Germinal center (tissue), 1 donor: ENCODE results near the gene FGFR3.

Experiments used
- DNase-seq: peaks from one replicate; pipeline ENCODE4 v3.0.0; 2012; ENCODE audit warnings: mixed read lengths, low spot score

FGFR3 gene

DNA sequence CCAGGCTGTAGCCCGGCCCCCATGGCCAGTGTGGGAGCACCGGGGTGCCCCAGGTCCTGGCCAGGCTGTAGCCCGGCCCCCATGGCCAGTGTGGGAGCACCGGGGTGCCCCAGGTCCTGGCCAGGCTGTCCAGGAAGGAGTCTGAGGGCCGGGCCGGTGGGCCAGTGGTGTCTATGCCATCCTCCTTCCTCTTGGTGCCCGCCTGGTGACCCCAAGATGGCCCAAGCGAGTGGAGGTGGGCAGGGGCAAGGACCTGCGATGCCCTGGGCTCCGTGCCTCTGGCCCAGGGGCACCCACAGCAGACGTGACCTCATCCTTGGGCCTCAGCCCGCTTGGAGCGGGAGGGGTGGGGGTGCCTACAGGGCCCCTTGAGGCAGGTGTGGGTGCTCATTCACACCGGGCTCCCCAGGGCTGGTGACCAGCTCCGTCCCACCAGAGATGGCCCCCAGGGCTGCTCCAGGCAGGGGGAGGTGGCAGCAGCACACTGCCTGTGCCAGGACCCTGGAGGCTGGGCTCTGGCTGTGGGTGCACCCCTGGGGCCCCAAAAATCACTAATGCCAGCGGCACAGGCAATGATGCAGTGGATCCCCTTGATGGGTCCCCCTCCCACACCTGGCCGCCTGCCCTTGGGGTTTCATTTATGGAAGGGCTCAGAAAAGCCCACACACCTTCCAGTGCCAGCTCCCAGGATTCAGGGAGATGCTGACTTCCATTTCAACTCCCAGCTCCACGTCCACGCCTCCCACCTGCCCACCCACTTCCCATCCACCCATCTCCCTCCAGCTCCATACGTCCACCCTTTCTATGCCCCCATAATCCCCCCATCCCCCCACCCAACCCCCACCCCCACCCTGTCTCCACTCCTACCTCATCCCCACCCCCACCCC, 36.0 kb upstream of the FGFR3 start:
- DNase-seq = no peak

DNA sequence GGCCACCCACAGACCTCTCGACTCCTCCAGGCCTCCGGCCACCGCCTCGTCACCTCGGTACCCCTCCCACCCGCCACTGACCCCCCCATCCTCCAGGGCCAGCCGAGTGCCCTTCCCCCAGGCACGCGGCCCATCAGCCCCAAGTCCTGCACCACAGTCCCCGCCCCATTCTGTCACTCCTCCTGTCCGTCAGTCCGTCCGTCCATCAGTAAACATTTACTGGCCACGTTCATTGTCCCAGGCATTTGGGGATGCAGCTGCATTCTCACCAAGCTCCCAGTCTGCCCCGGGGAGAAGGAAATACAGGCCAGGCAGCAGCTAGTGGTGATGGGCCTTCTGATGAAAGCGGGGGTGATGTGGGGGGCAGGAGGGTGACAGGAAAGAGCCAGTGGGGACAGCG, 35.3 kb upstream of the FGFR3 start:
- no peak for DNase-seq

DNA sequence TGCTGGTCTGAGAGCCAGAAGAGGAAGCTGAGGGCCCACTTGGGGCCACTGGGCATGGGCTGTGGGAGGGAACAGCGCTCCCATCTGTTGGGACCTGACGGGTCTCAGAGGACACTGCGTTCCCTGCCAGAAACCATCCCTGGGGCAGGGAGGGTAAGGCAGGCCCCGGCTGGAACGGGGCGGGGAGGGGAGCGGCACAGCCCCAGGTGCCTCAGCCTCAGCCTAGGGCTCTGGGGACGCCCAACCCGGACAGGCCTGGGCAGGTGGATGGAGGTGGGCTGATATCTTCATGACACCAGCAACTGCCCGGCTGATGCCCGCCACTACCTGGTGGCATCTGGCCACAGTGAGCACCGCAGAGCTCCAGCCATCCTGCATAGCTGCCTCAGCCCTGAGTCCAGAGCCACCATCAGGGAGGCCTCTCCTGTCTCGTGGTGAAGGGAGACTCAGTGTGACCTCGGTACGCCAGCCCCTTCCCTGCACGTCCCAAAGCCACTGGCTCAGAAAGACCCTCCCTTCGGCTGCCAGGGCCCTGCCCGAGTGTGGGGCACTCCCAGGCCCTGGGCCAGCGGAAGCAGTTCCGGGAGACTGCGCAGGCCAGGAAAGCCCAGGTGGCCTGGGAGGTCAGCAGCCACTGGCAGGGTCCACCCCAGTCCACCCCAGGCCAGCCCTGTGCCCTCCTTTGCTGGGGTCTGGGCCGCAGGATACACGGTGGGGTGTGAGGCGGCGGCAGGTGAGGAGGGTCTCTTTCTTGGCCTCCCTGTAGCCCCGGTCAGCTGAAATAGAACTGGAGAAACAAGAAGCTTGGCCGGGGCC, 34.6 kb upstream of the FGFR3 start:
- no peak for DNase-seq

DNA sequence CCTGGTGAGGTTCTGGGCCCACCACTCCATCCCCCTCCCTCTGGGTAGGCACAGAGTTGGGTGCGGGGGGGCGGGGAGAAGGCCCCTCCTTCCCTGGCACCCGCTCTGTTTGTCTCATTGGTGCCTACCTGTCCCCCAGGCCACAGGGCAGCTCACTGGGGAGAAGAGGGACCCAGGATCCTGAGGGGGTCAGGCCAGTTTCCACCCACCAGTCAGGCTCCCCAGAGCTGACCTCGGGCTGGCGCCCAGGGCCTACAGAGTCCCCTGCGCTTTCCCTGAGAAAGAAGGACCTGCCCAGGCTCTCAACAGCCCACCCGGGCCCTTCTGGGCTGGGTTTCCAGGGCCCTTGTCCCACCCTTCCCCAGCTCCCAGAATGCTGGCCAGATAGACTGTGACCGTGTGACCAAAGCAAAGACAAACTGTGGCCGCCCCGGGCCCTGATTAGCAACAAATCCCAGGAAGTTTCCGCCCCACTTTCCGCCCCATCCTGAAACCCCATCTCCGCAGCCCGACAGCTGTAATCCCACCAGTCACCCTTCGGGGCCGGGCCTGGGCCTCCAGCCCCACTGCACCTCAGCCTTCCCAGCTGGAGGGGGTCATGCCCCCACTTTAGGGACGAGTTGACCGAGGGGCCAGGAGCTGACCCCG, 33.8 kb upstream of the FGFR3 start:
- no peak for DNase-seq

DNA sequence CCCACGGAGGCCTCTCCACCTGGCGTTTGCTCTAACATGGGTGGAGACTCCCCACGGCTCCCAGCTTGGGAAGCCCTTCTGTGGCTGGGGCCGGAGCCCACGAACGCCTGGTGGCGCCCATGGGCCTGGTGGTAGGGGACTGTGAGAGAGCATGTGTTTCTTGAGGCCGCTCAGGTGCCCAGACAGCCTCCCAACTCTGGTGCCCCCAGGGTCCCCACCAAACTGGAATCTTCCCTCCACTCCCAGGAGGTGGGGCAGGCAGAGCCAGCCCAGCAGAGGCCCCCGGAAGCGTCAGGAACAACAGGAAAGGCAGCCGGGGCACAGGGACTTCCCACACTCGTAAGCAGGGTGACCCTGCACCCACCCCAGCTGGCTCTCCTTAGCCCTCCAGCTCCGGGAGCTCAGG, 33.3 kb upstream of the FGFR3 start:
- DNase-seq = no peak

DNA sequence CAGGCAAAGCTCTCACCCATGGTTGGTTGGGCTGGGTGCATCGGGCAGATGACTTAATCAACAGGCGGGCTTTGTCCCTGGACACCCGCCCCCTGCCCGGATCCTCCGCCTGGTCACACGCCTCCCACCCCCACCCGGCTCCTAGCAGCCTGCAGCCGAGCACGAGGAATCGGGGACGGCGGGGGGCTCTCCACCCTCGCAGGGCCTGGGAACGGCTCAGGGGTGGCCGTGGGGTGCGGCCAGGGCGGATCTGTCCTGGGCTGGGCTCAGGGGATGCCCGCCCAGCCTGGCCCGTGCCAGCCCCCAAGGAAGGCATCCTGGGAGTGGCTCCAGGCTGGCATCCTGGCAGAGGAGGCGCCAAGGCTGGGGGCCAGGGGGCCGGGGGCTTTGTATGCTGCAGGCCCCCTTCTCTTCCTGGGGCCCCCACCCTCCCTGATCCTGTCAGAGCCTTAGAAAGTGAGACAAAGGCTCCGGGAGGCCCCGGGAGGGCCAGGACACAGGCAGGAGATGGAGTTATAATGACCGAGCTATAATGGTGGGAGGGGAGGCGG, 32.5 kb upstream of the FGFR3 start:
- no peak for DNase-seq

DNA sequence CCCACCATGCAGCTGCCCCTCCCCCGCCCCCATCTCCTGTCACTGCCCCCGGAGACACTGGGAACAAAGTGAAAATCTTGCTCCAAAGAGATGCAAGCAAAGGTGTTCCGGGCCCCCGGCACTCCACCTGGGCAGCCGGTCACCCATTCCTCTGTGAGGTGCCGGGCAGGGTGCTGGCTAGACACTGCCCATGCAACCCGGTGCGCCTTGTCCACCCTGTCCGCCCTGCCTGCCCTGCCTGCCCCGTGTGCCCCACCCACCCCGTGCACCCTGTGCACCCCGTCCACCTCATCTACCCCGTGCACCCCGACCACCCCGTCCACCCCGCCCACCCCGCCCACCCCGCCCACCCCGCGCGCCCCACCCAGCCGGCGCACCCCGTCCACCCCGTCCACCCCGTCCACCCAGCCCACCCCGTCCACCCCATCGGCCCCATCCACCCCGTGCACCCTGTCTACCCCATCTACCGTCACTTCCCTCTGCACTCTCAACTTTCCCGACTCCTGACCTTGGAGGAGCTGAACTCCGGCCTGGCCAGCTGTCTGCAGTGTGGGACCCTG, 31.9 kb upstream of the FGFR3 start:
- no peak for DNase-seq

DNA sequence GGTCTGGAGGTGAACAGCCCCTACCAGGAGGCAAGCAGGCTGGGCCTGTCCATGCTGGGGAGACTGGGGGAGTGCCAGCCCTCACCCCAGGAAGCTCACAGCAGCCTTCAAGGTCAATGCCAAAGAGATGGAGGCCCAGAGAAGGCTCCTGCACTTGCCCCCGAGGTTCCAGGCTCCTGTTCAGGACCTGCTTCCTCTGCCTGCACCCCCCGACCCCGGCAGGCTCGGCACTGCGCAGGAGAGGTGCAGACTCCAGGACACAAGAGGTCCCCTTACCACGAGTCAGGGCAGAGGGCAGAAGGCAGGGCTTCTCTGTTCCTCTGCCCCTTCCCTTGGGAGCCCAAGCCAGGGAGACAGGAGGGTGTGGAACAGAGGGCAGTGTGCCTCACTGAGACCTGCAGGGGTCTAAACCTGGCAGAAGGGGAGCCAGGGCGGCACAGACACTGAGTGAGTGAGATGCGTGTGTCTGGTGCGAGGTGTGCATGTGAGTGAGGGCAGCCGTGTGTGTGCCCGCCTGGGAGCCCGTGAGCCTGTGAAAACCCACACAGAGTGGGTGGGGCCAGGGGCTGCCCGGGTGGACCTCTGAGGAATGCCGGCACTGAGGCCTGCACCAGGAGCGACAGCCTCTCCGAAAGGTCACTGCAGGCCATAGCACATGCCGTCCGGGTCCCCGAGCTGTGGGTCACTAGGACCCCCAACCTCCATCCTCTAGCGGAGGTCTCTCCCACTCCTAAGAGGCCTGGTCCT, 30.7 kb upstream of the FGFR3 start:
- DNase-seq = no peak

DNA sequence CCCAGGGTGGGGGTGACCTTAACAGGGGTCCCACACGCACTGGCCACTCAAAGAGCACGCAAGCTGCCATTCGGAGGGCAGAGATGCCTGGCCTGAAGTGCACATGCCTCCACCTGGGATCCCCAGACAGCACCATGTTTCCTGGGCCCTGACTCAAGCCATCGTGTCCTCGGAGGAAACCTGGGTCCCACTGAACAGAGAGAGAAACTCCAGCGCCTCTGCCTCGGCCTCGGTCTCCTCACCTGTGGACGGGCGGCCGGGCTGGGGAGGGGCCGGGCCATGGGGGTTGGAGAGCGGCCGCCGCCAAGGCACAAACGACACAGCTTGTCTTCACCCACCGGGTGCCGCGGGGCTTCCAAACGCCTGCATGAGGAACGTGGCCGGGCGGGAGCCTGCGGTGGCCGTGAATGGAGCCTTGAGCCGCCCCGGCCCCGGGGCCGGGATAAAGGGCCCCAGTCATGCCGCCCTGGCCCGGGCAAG, 30.0 kb upstream of the FGFR3 start:
- DNase-seq = no peak

DNA sequence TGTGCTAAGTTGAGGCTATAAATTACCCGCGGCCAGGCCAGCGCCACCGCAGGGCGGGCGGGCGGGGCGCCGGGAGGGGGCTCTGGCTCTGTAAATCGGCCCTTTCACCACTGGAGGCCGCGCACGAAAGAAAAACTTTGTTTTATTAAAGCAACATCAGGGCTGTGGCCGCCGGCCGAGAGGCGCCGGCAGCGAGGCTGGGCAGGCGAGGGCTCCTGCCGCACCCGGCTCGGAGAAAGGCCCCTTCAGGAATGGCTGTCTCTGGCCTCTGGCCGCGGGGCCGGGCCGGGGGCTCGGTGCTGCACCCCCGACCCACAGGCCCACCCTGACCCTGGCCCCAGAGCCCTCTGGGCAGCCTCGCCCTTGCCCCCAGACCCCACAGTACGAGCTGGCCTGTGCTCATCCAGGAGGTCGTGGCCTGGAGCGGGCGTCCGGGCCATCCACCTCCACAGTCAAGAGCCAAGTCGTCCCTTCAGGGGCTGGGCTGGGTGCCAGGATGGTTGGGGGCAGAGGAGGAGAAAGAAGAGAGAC, 29.5 kb upstream of the FGFR3 start:
- peak; percentile 59 for DNase-seq

DNA sequence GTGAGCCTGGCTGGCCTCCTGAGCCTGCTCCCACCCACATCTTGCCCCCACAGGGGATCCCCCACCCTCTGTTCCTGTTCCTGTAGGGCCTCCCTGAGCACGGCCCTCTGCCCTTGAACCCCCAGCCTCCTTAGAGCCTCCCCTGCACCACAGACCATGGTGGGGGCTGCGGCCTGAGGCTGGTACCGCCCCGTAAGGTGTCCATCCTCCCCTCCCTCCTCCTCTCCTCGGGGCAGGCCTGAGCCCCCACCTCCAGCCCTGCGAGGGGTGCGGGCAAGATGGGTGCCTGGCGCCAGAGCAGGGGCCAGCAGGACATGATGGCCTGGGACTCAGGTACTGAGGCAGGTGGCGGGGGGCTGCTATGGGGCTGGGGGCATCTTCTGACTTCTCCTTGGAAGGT, 28.4 kb upstream of the FGFR3 start:
- DNase-seq = no peak

DNA sequence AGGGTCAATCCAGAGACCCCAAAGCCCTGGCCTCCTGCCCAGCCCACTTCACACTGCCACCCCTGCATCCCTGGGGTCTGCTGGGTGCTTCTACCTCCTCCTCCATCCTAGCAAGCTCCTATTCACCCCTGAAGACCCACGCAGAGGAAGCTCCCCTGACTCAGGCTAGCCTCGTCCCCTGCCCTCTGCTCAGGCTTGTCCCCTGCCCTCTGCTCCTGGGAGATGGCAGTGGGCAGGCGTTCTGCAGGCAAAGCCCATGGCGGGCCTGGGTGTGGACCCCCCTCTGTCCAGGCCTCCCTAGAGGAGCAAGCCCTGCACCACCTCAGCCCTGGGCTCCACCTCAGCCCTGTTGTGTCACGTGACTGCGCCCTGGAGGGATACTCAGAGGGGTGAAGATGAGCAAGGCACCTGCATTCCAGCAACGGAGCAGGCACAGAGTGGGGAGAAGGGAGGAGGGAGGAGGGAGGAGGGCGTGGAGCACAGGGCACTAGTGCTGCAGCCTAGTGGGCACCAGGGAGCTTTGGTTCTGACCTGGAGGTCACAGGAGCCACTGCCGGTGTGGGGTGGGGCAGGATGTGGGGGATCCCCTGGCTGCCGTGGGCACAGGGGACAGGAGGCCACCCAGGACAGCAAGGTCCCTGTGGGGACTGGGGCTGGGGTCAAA, 27.6 kb upstream of the FGFR3 start:
- no peak for DNase-seq

DNA sequence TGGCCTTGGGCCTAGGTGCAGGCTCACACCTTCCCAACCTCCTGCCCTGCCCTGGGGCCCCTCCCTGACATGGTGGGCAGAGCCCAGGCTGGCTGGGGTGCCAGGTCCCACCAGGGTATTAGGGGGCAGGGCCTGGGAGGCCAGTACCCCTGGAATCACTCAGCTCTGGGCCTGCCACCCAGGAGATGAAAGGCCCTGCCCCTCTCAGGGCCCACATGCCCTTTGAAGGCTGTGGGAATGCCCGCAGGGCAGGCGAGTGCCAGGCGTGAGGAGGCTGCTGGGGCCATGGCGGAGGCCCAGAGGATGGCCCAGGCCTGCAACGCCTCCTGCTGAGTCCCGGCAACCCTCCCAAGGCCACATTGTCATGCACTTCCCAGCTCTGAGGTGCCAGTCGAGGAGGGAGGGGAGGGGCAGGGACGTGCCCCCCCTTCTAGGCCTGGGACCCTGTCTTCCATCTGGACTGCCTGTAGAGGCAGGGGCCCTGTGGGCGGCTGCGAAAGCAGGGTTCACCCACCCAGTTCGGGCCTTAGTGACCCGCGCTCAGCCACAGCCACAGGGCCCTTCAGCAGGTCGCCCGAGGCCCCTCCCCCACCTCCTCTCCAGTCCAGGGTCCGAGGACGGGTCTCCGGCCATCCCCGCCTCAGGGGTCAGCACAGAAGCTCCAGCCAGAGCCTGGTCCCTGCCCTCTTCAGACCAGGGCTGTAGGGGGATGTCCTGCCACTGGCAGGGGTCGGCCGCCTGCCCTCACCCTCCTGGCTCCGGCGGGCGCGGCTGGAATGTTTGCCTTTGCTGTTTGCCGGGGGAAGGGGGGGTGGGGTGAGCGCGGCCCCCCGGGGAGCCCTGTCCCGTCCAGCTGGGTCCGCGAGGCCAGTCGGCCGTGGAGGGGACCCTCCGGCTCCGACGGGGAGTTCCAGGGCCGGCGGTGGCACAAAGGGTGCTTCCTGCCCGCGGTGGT, 26.7 kb upstream of the FGFR3 start:
- DNase-seq = no peak

DNA sequence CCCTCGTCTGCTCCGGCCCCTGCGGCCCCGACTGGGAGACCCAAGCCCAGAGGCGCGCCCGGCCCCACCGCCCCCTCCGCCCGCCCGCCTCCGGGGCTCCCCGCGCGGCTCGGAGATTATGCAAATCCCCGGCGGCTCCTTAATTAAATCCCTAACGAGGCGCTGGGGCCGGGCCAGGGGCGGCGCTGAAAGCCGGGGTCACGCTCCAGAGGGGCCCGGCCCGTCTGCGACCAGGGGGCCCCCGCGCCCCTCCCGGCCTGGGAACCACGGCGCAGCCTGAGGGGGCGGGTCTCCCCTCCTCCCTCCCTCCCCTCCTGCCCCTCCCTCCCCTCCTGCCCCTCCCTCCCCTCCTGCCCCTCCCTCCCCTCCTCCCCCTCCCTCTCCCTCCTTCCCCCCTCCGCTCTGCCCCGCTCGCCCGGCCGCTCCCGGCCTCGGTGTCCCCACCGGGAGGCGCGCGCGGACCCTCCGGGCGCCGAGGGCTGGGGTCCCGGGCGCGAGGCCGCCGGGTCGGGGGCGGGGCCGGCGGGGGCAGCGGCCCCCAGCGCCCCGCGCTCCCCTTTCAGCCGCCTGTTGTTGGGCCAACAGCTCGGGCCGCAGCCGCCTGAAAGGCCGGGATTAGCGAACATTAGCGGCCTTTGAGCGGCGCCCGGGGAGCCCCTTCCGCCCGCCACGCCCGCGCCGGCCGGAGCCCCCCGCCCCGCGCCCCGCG, 25.9 kb upstream of the FGFR3 start:
- peak; percentile 78 for DNase-seq

DNA sequence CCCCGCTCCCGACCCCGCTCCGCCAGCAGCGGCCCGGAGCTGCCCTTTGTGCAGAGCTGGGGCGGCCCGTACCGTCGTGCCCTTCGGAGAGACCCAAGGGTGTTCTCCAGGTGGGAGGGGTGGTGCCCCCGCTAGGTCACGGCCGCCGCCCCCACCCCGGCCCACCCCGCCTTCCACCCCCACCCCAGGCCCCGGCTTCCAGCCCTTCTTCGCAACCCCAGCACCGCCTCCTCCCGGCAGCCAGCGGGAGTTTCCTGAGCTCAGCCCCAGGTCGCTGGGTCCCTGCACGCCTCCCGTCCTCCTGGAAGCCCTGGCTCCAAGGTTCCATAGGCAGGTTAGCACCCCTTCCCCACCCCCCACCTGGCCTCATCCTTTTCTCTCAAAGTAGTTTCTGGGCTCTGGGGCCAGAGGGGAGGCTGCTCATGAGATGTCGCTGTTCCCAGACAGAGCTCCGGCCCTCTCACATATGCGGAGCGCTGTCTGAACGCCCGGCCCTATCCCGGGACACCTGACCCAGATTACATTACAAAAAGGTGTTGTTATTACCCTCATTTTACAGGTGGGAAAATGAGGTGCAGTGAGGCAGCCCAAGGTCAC, 25.2 kb upstream of the FGFR3 start:
- DNase-seq = peak; percentile 65

DNA sequence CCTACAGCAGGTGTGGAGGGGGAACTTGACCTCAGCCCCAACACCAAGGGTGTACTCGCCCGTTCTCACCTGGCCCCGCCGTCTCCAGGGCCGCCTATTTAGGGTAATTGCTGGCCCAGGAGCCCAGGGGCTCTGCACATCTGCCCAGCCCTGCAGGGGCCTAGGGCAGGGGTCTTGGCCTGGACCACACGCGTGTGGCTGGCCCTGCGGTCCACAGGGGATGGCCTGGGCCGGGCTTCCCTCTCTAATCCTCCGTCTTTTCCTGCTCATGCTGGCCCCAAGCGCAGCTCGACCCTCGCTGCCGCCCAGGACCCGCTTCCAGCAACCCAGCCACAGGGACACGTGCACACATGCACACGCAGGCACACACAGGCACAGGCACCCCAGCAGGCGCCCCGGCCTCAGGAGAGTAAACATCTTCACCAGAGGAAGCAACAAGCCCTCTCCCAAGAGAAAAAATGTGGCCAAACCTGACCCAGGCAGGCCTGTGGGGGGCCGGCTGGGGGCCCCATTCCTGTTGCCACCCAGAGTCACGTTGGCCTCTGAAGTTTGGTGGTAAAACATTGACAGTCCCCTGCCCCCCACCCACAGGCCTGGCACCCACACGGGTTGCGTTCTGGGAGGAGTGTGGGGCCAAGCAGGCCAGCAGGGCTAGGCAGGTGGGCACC, 24.6 kb upstream of the FGFR3 start:
- DNase-seq = no peak

DNA sequence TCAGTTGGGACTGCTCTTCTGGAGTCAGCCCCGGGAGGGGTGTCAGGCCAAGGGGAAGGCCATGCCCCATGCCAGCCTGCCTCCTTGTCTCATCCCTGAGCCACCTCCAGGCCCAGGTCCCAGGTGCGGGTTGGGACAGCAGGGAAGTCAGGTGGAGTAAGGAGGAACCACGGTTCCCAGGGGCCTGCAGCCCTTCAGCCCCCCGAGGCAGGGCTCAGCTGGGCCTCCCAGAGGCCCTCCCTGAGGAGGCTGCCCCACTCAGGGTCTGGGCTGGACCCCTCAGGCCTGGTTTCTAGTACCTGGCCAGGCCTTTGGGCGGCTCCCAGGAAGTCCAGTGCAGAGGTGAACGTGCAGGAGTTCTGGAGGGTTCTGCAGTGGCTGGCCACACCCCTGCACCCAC, 23.4 kb upstream of the FGFR3 start:
- DNase-seq = no peak

DNA sequence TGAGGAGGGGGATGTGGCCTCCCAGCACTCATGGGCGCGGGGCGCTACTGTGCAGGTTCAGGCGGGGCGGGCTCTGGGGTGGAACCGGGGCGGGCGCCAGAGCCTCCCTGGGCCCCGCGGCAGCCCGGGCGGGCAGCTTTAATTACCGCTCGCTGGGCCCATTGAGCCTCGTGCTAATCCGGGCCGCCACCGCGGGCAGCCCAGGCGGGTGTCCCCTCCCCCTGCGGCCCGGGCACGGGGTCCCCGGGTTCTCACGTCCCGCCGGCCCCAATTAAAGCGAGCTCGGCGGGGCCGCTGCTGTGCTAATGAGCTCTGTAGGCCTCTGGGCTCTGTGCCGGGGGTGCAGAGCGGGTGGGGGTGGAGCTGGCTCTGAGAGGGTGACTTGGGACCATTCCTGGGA, 22.8 kb upstream of the FGFR3 start:
- no peak for DNase-seq
